Mesendoderm (in vitro differentiated cells): ENCODE results near the gene AKAP13.
"Not testable (repeated sequence)": the region's sequence is repeated elsewhere in the genome, so short reads cannot be mapped to it uniquely, and the experiment has no call there.

Source experiments
- DNase-seq: peaks from one replicate; pipeline ENCODE4 v3.0.0; 2013
- H2AK5ac ChIP-seq: 2 replicates; pipeline ENCODE4 v1.6.1; 2013; ENCODE audit warnings: low read length, inconsistent platforms
- H2BK120ac ChIP-seq: 2 replicates; pipeline ENCODE4 v1.6.1; 2013; ENCODE audit warnings: low read depth, mild to moderate bottlenecking, low read length, moderate library complexity, mixed read lengths
- H2BK15ac ChIP-seq: replicated peaks from 2 replicates; pipeline ENCODE4 v1.6.1; 2013; ENCODE audit warnings: low read depth, mild to moderate bottlenecking, moderate library complexity
- H2BK5ac ChIP-seq: 2 replicates; pipeline ENCODE4 v1.6.1; 2013; ENCODE audit warnings: low read length, inconsistent platforms
- H3K18ac ChIP-seq: 2 replicates; pipeline ENCODE4 v1.6.1; 2013; ENCODE audit warnings: mild to moderate bottlenecking, low read length, mixed read lengths
- H3K23ac ChIP-seq: one replicate; pipeline ENCODE4 v1.6.1; 2013; ENCODE audit warnings: low read length
- H3K27ac ChIP-seq: 2 replicates; pipeline ENCODE4 v1.5.1; 2013; ENCODE audit warnings: low read depth, mild to moderate bottlenecking, inconsistent platforms, low read length, moderate library complexity
- H3K27me3 ChIP-seq: 2 replicates; pipeline ENCODE4 v1.6.1; 2013; ENCODE audit warnings: low read length, control low read depth, mild to moderate bottlenecking, inconsistent platforms; ENCODE audit not compliant: insufficient read depth, poor library complexity
- H3K36me3 ChIP-seq: 2 replicates; pipeline ENCODE4 v1.6.1; 2013; ENCODE audit warnings: low read length, inconsistent platforms; ENCODE audit not compliant: control insufficient read depth, insufficient read depth
- H3K4ac ChIP-seq: one replicate; pipeline ENCODE4 v1.6.1; 2013; ENCODE audit warnings: low read depth, mild to moderate bottlenecking, low read length, moderate library complexity
- H3K4me1 ChIP-seq: 2 replicates; pipeline ENCODE4 v1.6.1; 2013; ENCODE audit warnings: low read depth, low read length, inconsistent platforms; ENCODE audit not compliant: control insufficient read depth
- H3K4me2 ChIP-seq: 2 replicates; pipeline ENCODE4 v1.6.1; 2013; ENCODE audit warnings: low read length
- H3K4me3 ChIP-seq: 2 replicates; pipeline ENCODE4 v1.5.1; 2013; ENCODE audit warnings: mild to moderate bottlenecking, low read length
- H3K56ac ChIP-seq: one replicate; pipeline ENCODE4 v1.6.1; 2013; ENCODE audit warnings: low read length
- H3K79me1 ChIP-seq: 2 replicates; pipeline ENCODE4 v1.6.1; 2013; ENCODE audit warnings: low read length, inconsistent platforms
- H3K79me2 ChIP-seq: 2 replicates; pipeline ENCODE4 v1.6.1; 2013; ENCODE audit warnings: mild to moderate bottlenecking, low read length; ENCODE audit not compliant: control insufficient read depth, insufficient read depth
- H3K9ac ChIP-seq: 2 replicates; pipeline ENCODE4 v1.6.1; 2013; ENCODE audit warnings: low read length, inconsistent platforms
- H4K5ac ChIP-seq: one replicate; pipeline ENCODE4 v1.6.1; 2013; ENCODE audit warnings: low read length
- H4K8ac ChIP-seq: one replicate; pipeline ENCODE4 v1.6.1; 2013; ENCODE audit warnings: low read depth, mild to moderate bottlenecking, control low read depth, low read length, moderate library complexity
- WGBS: extraction: QIAGEN DNeasy Blood & Tissue Kit; methylation state at CpG from one replicate; pipeline ENCODE4 v1.1.7; 2013; ENCODE audit warnings: low lambda C conversion rate, missing lambda C conversion rate; ENCODE audit not compliant: insufficient coverage; ENCODE audit errors: extremely low coverage; 5-methylcytosine and 5-hydroxymethylcytosine counted together

Gene AKAP13

DNA sequence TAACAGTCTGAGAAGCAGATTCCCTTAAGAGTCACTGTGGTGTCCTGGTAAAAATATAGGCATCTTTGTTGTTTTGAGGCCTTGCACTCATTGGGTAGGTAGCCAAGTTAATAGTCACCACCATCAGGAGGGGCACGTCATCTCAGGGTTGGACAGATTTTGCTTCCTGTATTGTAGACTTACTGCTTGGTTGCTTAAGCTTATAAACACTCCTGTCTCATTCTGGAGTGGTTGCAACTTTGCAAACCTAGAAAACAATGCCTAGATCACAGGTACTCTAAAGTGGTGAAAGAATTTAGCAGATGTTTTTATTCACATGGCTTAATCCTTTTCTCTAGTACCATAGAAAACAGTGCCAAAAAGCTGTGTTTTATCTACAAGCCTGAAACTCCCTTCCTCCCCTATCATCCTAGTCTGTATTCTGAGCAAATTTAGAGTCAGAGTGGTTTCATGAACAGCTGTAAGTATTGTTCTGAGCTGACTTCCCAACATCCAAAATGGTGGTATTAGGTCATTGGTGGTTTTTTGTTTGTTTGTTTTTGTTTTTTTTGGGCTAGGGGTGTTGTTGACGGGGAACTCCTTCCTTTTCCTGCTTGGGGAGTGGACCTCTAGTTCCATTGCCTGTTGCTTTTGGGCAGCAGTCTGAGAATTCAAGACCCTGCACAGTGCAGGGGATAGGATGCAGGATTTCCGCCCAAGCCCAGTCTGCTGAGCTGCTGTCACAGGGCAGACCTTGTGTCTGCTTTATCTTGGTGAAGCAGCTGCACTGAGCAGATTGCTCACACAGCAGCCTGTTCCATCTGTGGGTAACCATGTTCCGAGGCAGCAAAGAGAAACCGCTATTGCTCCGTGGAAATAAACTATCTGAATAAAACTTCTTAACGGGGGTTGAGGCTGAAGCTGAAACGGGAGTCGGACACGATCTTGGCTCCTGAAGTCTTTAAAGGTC, 202.0 kb downstream of the AKAP13 start:
- no peak overlapping the region for H3K56ac ChIP-seq
- H2BK120ac ChIP-seq = no peak overlapping the region
- DNase-seq = no peak
- H3K27ac ChIP-seq = no peak overlapping the region
- H3K79me1 ChIP-seq = peaks cover 31% of the 10 kb centered on the region
- no peak overlapping the region for H2BK15ac ChIP-seq
- no peak overlapping the region for H3K4me3 ChIP-seq
- no peak overlapping the region for H3K18ac ChIP-seq
- H2BK5ac ChIP-seq = no peak overlapping the region
- H3K4ac ChIP-seq = no peak overlapping the region
- peaks cover 11% of the 10 kb centered on the region for H3K79me2 ChIP-seq
- no peak overlapping the region for H2AK5ac ChIP-seq
- H3K4me1 ChIP-seq = no peaks in the 10 kb centered on the region
- no peak overlapping the region for H3K23ac ChIP-seq
- WGBS = no CpG with 5 or more reads among the region's 10 CpGs
- H3K27me3 ChIP-seq = no peaks in the 10 kb centered on the region
- H3K4me2 ChIP-seq = no peak overlapping the region
- no peak overlapping the region for H3K9ac ChIP-seq
- no peak overlapping the region for H4K5ac ChIP-seq
- H3K36me3 ChIP-seq = peaks cover 10% of the 10 kb centered on the region
- H4K8ac ChIP-seq = no peak overlapping the region

DNA sequence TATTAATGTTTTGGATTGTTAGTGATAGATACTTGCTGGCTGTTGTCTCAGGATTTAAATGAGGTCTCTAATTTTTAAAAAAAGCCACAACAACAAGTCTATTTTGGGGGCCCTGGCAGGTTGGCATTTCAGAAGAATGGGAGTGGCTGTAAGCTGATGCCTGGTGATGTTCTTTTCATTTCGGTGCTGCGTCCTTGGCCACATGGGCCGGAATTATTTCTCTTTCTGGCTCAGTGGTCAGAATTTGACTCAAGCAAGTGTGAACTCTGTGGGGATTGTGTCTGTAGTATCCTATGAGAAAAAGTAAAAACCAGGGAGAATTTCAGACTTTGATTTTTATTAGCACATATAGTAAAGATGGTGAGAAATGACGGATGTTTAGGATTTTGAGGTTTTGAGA, 203.0 kb downstream of the AKAP13 start:
- Histone ChIP-seq H2AK5ac (no peak overlapping the region), H2BK15ac (no peak overlapping the region), H3K23ac (no peak overlapping the region), H3K36me3 (peaks cover 10% of the 10 kb centered on the region), H3K79me2 (peaks cover 11% of the 10 kb centered on the region), H4K8ac (no peak overlapping the region), H3K4me3 (no peak overlapping the region), H2BK5ac (no peak overlapping the region), H3K9ac (no peak overlapping the region), H3K27ac (no peak overlapping the region), H3K79me1 (peaks cover 33% of the 10 kb centered on the region), H3K18ac (no peak overlapping the region), H3K4me2 (no peak overlapping the region), H3K4me1 (no peaks in the 10 kb centered on the region), H4K5ac (no peak overlapping the region), H3K4ac (no peak overlapping the region), H3K27me3 (no peaks in the 10 kb centered on the region), H3K56ac (no peak overlapping the region), H2BK120ac (no peak overlapping the region)
- WGBS = 100% methylated on average over 1 of the region's 4 CpGs
- DNase-seq = no peak

DNA sequence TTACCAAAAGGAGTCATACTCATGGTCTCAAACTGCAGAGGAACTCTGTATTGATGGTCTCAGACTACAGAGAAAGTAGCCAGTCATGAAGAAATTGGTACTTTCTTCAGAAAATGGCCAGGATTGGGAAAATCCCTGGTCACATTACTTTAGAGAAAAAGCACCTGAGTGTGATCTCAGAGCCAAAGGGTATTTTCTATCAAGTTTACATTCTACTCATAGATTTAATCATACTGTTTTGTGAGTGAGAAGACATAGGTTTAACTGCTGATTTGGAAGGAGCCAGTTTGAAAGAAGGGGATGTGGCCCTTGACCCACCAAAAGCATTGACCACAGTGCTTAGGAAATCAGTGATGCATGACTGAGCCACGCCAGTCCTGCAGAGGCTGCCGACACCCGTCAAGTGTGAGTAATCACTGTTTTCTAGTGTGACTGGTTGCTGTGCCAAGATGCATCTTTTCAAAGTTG, 203.6 kb downstream of the AKAP13 start:
- Histone ChIP-seq H3K56ac (no peak overlapping the region), H3K4ac (no peak overlapping the region), H3K36me3 (peaks cover 10% of the 10 kb centered on the region), H3K27ac (no peak overlapping the region), H3K4me3 (no peak overlapping the region), H3K23ac (no peak overlapping the region), H2BK5ac (no peak overlapping the region), H2BK15ac (no peak overlapping the region), H3K27me3 (no peaks in the 10 kb centered on the region), H3K18ac (no peak overlapping the region), H3K79me1 (peaks cover 33% of the 10 kb centered on the region), H4K8ac (no peak overlapping the region), H3K4me2 (no peak overlapping the region), H3K9ac (no peak overlapping the region), H2BK120ac (no peak overlapping the region), H3K79me2 (peaks cover 11% of the 10 kb centered on the region), H2AK5ac (no peak overlapping the region), H4K5ac (no peak overlapping the region), H3K4me1 (no peaks in the 10 kb centered on the region)
- no CpG with 5 or more reads among the region's 3 CpGs for WGBS
- DNase-seq = no peak

DNA sequence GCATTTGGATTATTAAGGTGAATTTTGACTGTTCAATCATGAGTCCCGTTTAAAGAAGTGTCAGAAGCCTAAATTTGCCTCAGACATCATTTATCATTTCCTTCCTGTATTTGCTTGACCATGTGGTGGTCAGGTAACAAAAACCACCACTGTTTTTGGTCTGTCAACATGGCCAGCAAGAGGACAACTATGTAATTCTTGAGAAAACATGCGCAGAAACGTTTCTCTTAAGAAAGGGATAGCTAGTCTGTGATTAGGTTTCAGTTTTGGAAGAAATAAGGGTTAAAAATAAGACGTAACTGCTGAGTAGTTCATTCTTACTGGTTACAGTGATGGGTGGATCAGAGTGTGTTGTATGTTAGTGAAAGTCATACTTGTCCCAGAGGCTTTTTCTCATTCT, 204.5 kb downstream of the AKAP13 start:
- no peak overlapping the region for H2AK5ac ChIP-seq
- H3K23ac ChIP-seq = no peak overlapping the region
- H4K8ac ChIP-seq = no peak overlapping the region
- peaks cover 8% of the 10 kb centered on the region for H3K36me3 ChIP-seq
- H3K4me2 ChIP-seq = no peak overlapping the region
- no peak overlapping the region for H4K5ac ChIP-seq
- no peak overlapping the region for H2BK120ac ChIP-seq
- no peak overlapping the region for H3K27ac ChIP-seq
- no peak overlapping the region for H3K56ac ChIP-seq
- no peak overlapping the region for H3K9ac ChIP-seq
- H2BK5ac ChIP-seq = no peak overlapping the region
- no peaks in the 10 kb centered on the region for H3K27me3 ChIP-seq
- H3K79me1 ChIP-seq = peaks cover 33% of the 10 kb centered on the region
- no peak overlapping the region for H2BK15ac ChIP-seq
- H3K4me1 ChIP-seq = no peaks in the 10 kb centered on the region
- 100% methylated on average over 1 of the region's 4 CpGs for WGBS
- no peak overlapping the region for H3K4me3 ChIP-seq
- no peak for DNase-seq
- no peak overlapping the region for H3K18ac ChIP-seq
- H3K4ac ChIP-seq = no peak overlapping the region
- peaks cover 11% of the 10 kb centered on the region for H3K79me2 ChIP-seq

DNA sequence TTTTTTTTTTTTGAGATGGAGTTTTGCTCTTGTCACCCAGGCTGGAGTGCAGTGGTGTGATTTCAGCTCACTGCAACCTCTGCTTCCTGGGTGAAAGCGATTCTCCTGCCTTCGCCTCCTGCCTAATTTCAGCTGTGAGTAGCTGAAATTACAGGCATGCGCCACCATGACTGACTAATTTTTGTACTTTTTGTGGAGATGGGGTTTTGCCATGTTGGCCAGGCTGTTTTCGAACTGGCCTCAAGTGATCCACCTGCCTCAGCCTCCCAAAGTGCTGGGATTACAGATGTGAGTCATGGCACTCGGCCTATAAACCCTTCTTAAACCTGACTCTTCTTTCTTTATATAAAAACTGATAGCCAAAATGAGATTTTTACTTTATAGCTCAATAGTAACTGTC, 205.8 kb downstream of the AKAP13 start:
- not testable (repeated sequence) for H3K4me2 ChIP-seq, H2AK5ac ChIP-seq, H3K4me1 ChIP-seq, H3K23ac ChIP-seq, H2BK120ac ChIP-seq, H3K9ac ChIP-seq, H3K4me3 ChIP-seq, H2BK15ac ChIP-seq, H3K18ac ChIP-seq, H3K56ac ChIP-seq, H3K27me3 ChIP-seq, H4K8ac ChIP-seq, DNase-seq, H3K27ac ChIP-seq, H3K4ac ChIP-seq, H3K36me3 ChIP-seq, H2BK5ac ChIP-seq, H4K5ac ChIP-seq
- Histone ChIP-seq H3K79me2 (peaks cover 11% of the 10 kb centered on the region), H3K79me1 (peaks cover 26% of the 10 kb centered on the region)
- no CpG with 5 or more reads among the region's 5 CpGs for WGBS
